B cell (primary cell): ENCODE data around the gene KCNJ1. TPM values are rescaled to one million over a fixed set of nuclear protein-coding genes. Genes with fewer than 3 reads are reported as not detected.

Source experiments
- ATAC-seq: fragments of 200-7000 bp; cut with Tn5 transposase; one replicate; pipeline ENCODE4 v1.10.0; 2021; ENCODE audit warnings: low read depth, mild to moderate bottlenecking, moderate number of reproducible peaks, moderate library complexity
- CTCF ChIA-PET: fragments of 350-600 bp; sonication (Branson Sonifier 250); formaldehyde crosslinking; loops from one replicate; lab custom pipeline; 2021; ENCODE audit warnings: antibody characterized with exemption, inconsistent platforms; lab: Charles Lee
- POLR2A ChIA-PET: fragments of 350-600 bp; sonication (Branson Sonifier 250); formaldehyde crosslinking; loops from one replicate; lab custom pipeline; 2021; ENCODE audit warnings: antibody characterized with exemption; lab: Charles Lee
- DNase-seq: peaks from one replicate; pipeline ENCODE4 v3.0.0; 2013
- H2AFZ ChIP-seq: 2 replicates; pipeline ENCODE4 v1.6.1; 2012; ENCODE audit warnings: mild to moderate bottlenecking, low read depth, low read length; ENCODE audit not compliant: insufficient read depth, poor library complexity, severe bottlenecking
- H3K27ac ChIP-seq, 2 donors: 1 replicate in 1 of 2; 2 replicates in 1 of 2; pipeline ENCODE4 v1.5.1; 2012 to 2013; ENCODE audit warnings: low read length in 2 of 2, mild to moderate bottlenecking in 2 of 2, moderate library complexity in 1 of 2
- H3K27me3 ChIP-seq, 4 experiments: fragments of 200-600 bp in 1 of 4; sonication (generic) in 1 of 4; replicated peaks in 1 of 4; 1 replicate in 2 of 4; 2 replicates in 2 of 4; pipeline versions ENCODE4 v1.6.1 to v1.7.0; 2013 to 2016; ENCODE audit warnings: low read length in 3 of 4, mild to moderate bottlenecking in 2 of 4, mixed read lengths in 1 of 4, moderate library complexity in 1 of 4; ENCODE audit not compliant: insufficient read depth in 4 of 4, control insufficient read depth in 3 of 4; ENCODE audit errors: control extremely low read depth in 1 of 4
- H3K36me3 ChIP-seq, 2 experiments: replicated peaks in 1 of 2; 1 replicate in 1 of 2; 2 replicates in 1 of 2; pipeline versions ENCODE4 v1.6.1 to v1.7.1; 2013; ENCODE audit warnings: low read length in 1 of 2; ENCODE audit not compliant: insufficient read depth in 2 of 2, control insufficient read depth in 1 of 2; ENCODE audit errors: control extremely low read depth in 1 of 2, extremely low read depth in 1 of 2
- H3K4me1 ChIP-seq, 2 donors: fragments of 200-600 bp in 1 of 2; sonication (generic) in 1 of 2; 1 replicate in 1 of 2; 2 replicates in 1 of 2; pipeline versions ENCODE4 v1.5.1 to v1.6.1; 2013 to 2017; ENCODE audit warnings: low read length in 2 of 2; ENCODE audit not compliant: control insufficient read depth in 2 of 2, insufficient read depth in 2 of 2
- H3K4me2 ChIP-seq: replicated peaks from 2 replicates; pipeline ENCODE3; 2012; ENCODE audit warnings: mild to moderate bottlenecking, low read depth, low read length; ENCODE audit not compliant: poor library complexity, severe bottlenecking
- H3K4me3 ChIP-seq, 5 experiments: fragments of 200-600 bp in 1 of 5; sonication (generic) in 1 of 5; 1 replicate in 3 of 5; 2 replicates in 2 of 5; pipeline versions ENCODE4 v1.5.1 to v1.7.0; 2011 to 2016; ENCODE audit warnings: low read length in 4 of 5, mild to moderate bottlenecking in 4 of 5, low read depth in 2 of 5, control low read depth in 1 of 5, moderate library complexity in 1 of 5; ENCODE audit not compliant: insufficient read depth in 1 of 5; ENCODE audit errors: control extremely low read depth in 1 of 5, extremely low read depth in 1 of 5
- H3K79me2 ChIP-seq: fragments of 200-600 bp; sonication (generic); one replicate; pipeline ENCODE4 v1.6.0; 2016; ENCODE audit warnings: low read length; ENCODE audit not compliant: control insufficient read depth, insufficient read depth
- H3K9ac ChIP-seq: fragments of 200-600 bp; sonication (generic); 2 replicates; pipeline ENCODE4 v1.6.1; 2017; ENCODE audit warnings: mild to moderate bottlenecking, low read length, moderate library complexity
- H3K9me3 ChIP-seq, 3 donors: one replicate each; pipeline versions ENCODE4 v1.6.1 to v1.7.1; 2013; ENCODE audit warnings: low read length in 2 of 3; ENCODE audit not compliant: control insufficient read depth in 2 of 3, insufficient read depth in 1 of 3; ENCODE audit errors: control extremely low read depth in 1 of 3
- H4K20me1 ChIP-seq: 2 replicates; pipeline ENCODE4 v1.6.0; 2012; ENCODE audit warnings: mild to moderate bottlenecking, low read length; ENCODE audit not compliant: insufficient read depth, control insufficient read depth, poor library complexity, severe bottlenecking
- H3K27ac Mint-ChIP-seq: one replicate; pipeline ENCODE4 v1.8.0; 2021; ENCODE audit warnings: mixed read lengths
- H3K27me3 Mint-ChIP-seq: one replicate; pipeline ENCODE4 v1.8.0; 2021; ENCODE audit warnings: mixed read lengths
- H3K4me1 Mint-ChIP-seq: one replicate; pipeline ENCODE4 v1.8.0; 2021; ENCODE audit warnings: mixed read lengths
- H3K4me3 Mint-ChIP-seq: one replicate; pipeline ENCODE4 v1.8.0; 2021; ENCODE audit warnings: mixed read lengths
- H3K9me3 Mint-ChIP-seq: one replicate; pipeline ENCODE4 v1.8.0; 2022; ENCODE audit warnings: mixed read lengths; ENCODE audit not compliant: insufficient read depth
- EZH2 ChIP-seq: IDR thresholded peaks from 2 replicates; pipeline ENCODE4 v1.6.1; 2012; ENCODE audit warnings: borderline replicate concordance, low read depth, mild to moderate bottlenecking, moderate library complexity, low read length; ENCODE audit not compliant: insufficient read depth, poor library complexity, severe bottlenecking
- WGBS: methylation state at CpG from one replicate; pipeline ENCODE4 v1.1.5; 2013; ENCODE audit warnings: missing lambda C conversion rate; ENCODE audit not compliant: insufficient coverage; 5-methylcytosine and 5-hydroxymethylcytosine counted together
- intact Hi-C: fragments of 100-400 bp; cut with micrococcal nuclease; formaldehyde crosslinking; loops from one replicate; pipeline ENCODE4 v1.10.0; 2022
- polyA plus RNA-seq: library from polyadenylated mRNA; depleted of rRNA; stranded (reverse); fragments of >200 nt; gene quantifications from 2 replicates; pipeline ENCODE4 v1.2.3, GENCODE V29; 2012
- total RNA-seq, 2 donors: library from RNA; stranded (reverse); fragments of 120-200 nt in 1 of 2; gene quantifications; 1 replicate in 1 of 2; 2 replicates in 1 of 2; pipeline versions ENCODE4 v1.2.3 to v1.2.4, GENCODE V29; 2013 to 2022
- TF ChIP-seq, protein P1 (sequence below): fragments of 200-600 bp; IDR thresholded peaks from one replicate; pipeline ENCODE4 v1.8.0; 2022; ENCODE audit warnings: antibody characterized with exemption, mild to moderate bottlenecking

Gene KCNJ1
- total and polyA plus RNA-seq, 2 donors (not counting 1 experiment from before 2014, with no cell fraction given): not detected

- ATAC-seq: no peak
- no CpG with 5 or more reads among the region's 2 CpGs for WGBS
- peaks cover 5% of the 10 kb centered on the region for H3K9me3 Mint-ChIP-seq
- no peaks in the 10 kb centered on the region for H3K36me3 ChIP-seq
- H3K4me3 Mint-ChIP-seq: peak overlapping the region; percentile 53
- peaks cover 90 to 93% of the 10 kb centered on the region in 2 donors for H3K4me1 ChIP-seq
- peak overlapping the region in 1 of 5 experiments; percentile 29 for H3K4me3 ChIP-seq
- H3K9me3 ChIP-seq: no peaks in the 10 kb centered on the region
- CTCF ChIA-PET: interaction anchor here (1.1 to 26.5 kb wide), 6 partner anchors 8 to 212 kb away, joined by 5 to 417 read pairs (median 14); no protein-coding TSS in a partner anchor
- peaks cover 6% of the 10 kb centered on the region for H3K79me2 ChIP-seq
- H3K4me1 Mint-ChIP-seq: peaks cover 87% of the 10 kb centered on the region
- POLR2A ChIA-PET: no interaction called here
- H4K20me1 ChIP-seq: no peaks in the 10 kb centered on the region
- peak; percentile 37 for DNase-seq
- no peaks in the 10 kb centered on the region for H3K27me3 ChIP-seq
- H3K27ac Mint-ChIP-seq: peak overlapping the region; percentile 95
- peak overlapping the region; percentile 94 to 95 for H3K27ac ChIP-seq
- no peak overlapping the region for H2AFZ ChIP-seq
- no peak for TF ChIP-seq EZH2
- TF ChIP-seq, protein P1, sequence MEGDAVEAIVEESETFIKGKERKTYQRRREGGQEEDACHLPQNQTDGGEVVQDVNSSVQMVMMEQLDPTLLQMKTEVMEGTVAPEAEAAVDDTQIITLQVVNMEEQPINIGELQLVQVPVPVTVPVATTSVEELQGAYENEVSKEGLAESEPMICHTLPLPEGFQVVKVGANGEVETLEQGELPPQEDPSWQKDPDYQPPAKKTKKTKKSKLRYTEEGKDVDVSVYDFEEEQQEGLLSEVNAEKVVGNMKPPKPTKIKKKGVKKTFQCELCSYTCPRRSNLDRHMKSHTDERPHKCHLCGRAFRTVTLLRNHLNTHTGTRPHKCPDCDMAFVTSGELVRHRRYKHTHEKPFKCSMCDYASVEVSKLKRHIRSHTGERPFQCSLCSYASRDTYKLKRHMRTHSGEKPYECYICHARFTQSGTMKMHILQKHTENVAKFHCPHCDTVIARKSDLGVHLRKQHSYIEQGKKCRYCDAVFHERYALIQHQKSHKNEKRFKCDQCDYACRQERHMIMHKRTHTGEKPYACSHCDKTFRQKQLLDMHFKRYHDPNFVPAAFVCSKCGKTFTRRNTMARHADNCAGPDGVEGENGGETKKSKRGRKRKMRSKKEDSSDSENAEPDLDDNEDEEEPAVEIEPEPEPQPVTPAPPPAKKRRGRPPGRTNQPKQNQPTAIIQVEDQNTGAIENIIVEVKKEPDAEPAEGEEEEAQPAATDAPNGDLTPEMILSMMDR: no peak
- H3K9ac ChIP-seq: peak overlapping the region; percentile 3
- intact Hi-C loops: loop anchor here (5.0 to 10.0 kb wide), 2 partner anchors 148 to 291 kb away; partner anchors contain the start of gene FLI1
- H3K4me2 ChIP-seq: peak overlapping the region; percentile 61
- no peaks in the 10 kb centered on the region for H3K27me3 Mint-ChIP-seq
Measured at GRCh38 chr11:128843198-128843785, 23.8 kb downstream of the KCNJ1 start.

DNA sequence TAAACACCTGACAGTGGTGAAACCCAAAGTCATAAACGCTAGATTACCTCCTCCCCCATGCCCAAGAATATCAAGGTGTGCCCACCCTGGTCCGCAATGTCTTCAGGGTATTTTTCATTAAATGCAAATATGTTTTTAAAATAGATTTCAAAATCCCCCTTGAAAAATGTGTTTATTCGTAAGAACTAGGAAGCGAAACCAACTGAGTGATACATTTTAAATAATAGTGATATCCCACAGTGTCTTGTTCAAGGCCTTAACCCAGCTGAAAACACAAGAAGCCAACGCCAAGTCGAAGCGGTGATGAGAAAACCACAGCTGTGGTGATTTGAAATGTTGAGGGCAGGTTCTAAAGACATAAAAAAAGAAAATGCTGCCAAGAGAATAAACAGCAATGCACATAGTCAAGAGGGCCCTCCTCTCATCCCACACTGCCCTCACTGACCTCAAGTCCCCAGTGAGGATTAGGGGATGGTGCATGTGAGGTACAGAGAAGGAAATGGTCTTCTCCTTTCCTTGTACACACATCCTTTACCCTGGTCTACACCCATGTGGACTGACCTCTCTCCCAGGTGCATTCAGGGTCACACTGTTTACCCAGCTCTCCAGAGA is 25.5 kb downstream of the KCNJ1 start:
- Histone ChIP-seq H3K9me3 (peaks cover 0 to 5% (median 0%) of the 10 kb centered on the region in 3 donors), H3K4me1 (peaks cover 96 to 100% of the 10 kb centered on the region in 2 donors), H4K20me1 (no peaks in the 10 kb centered on the region), H3K27ac (peak overlapping the region; percentile 94 to 95), H3K36me3 (no peaks in the 10 kb centered on the region), H2AFZ (no peak overlapping the region), H3K4me3 (peak overlapping the region in 1 of 5 experiments; percentile 8), H3K27me3 (no peaks in the 10 kb centered on the region), H3K9ac (peak overlapping the region; percentile 24), H3K4me2 (peak overlapping the region; percentile 61), H3K79me2 (peaks cover 11% of the 10 kb centered on the region)
- peak; percentile 77 for ATAC-seq
- ChIA-PET CTCF (interaction anchor here (0.7 to 26.5 kb wide), 9 partner anchors 9 to 684 kb away, joined by 3 to 417 read pairs (median 4); no protein-coding TSS in a partner anchor), POLR2A (interaction anchor here (0.6 to 1.2 kb wide), 3 partner anchors 16 to 231 kb away, joined by 3 to 10 read pairs (median 3); no protein-coding TSS in a partner anchor)
- no peaks in the 10 kb centered on the region for H3K27me3 Mint-ChIP-seq
- TF ChIP-seq, protein P1: no peak
- TF ChIP-seq EZH2: no peak
- peak overlapping the region; percentile 95 for H3K27ac Mint-ChIP-seq
- no CpG with 5 or more reads among the region's 7 CpGs for WGBS
- intact Hi-C loops: loop anchor here (1.0 to 10.0 kb wide), 5 partner anchors 10 to 369 kb away; partner anchors contain the start of gene FLI1
- peaks cover 97% of the 10 kb centered on the region for H3K4me1 Mint-ChIP-seq
- peak; percentile 84 for DNase-seq
- peak overlapping the region; percentile 70 for H3K4me3 Mint-ChIP-seq
- H3K9me3 Mint-ChIP-seq: peaks cover 5% of the 10 kb centered on the region
